T-helper 2 cell treated with Interferon-gamma antibody and Interleukin-4, amounts not matched to agents 5 μg/mL and 100 μg/mL, for 36 hours (primary cell): Measurements from ENCODE around the gene STARD8.

ENCODE experiments used
- DNase-seq: peaks from one replicate; pipeline ENCODE4 v3.0.0; 2021; ENCODE audit warnings: low spot score
- H3K27ac Mint-ChIP-seq: one replicate; pipeline ENCODE4 v1.8.0; 2021; ENCODE audit warnings: mild to moderate bottlenecking, mixed read lengths
- H3K27me3 Mint-ChIP-seq: one replicate; pipeline ENCODE4 v1.8.0; 2021; ENCODE audit warnings: low read depth, mixed read lengths
- H3K36me3 Mint-ChIP-seq: one replicate; pipeline ENCODE4 v1.8.0; 2021; ENCODE audit warnings: low read depth, mixed read lengths
- H3K4me1 Mint-ChIP-seq: one replicate; pipeline ENCODE4 v1.8.0; 2021; ENCODE audit warnings: low read depth, mixed read lengths
- H3K4me3 Mint-ChIP-seq: one replicate; pipeline ENCODE4 v1.8.0; 2022; ENCODE audit warnings: mild to moderate bottlenecking, moderate library complexity, mixed read lengths
- H3K9me3 Mint-ChIP-seq: one replicate; pipeline ENCODE4 v1.8.0; 2021; ENCODE audit warnings: mixed read lengths

STARD8 gene

GRCh38 chrX:68705986-68706385, 58.5 kb downstream of the STARD8 start:
- H3K36me3 Mint-ChIP-seq: no peaks in the 10 kb centered on the region
- no peak for DNase-seq
- no peaks in the 10 kb centered on the region for H3K9me3 Mint-ChIP-seq
- no peaks in the 10 kb centered on the region for H3K27me3 Mint-ChIP-seq
- no peak overlapping the region for H3K4me3 Mint-ChIP-seq
- peaks cover 1% of the 10 kb centered on the region for H3K4me1 Mint-ChIP-seq
- no peak overlapping the region for H3K27ac Mint-ChIP-seq

DNA sequence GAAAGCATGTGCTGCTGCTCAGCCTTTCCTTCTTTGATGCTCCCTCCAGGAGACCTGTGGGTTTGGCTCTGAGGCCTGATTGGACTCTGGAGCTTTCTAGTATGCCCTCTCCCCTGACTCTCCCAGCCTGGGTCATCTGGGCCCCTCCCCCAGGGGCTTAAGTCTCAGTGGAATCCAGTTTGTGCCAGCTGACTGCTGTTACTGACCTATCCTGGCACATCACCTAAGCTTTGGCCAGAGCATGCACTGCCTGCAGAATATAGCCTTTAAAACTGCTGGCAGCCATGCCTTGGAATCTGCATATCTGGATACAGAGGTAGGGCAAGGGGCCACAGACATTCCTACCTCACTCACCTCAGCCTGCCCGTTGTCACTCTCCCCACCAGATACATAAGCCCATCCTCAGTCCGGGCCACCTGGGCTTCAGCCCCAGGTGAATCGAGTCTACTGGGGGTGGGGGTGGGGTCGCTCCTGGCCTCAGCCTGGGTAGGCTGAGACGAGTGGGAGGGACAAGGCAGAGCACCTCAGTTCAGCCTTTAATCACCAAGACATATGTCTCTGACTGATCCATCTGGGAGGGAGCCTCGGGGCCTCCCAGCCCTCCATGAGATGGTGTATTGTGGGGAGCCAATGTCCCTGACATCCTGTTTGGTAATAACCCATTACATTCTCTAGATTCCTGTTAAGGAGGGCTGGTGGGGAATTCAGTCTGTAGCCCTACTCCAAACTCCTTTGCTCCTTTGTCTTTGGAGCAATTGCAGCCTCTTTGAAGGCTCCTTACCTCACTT, 61.2 kb downstream of the STARD8 start:
- no peak for DNase-seq
- no peaks in the 10 kb centered on the region for H3K9me3 Mint-ChIP-seq
- H3K36me3 Mint-ChIP-seq: no peaks in the 10 kb centered on the region
- no peaks in the 10 kb centered on the region for H3K4me1 Mint-ChIP-seq
- H3K4me3 Mint-ChIP-seq: no peak overlapping the region
- no peak overlapping the region for H3K27ac Mint-ChIP-seq
- no peaks in the 10 kb centered on the region for H3K27me3 Mint-ChIP-seq

GRCh38 chrX:68710870-68711576, 63.6 kb downstream of the STARD8 start:
- no peak for DNase-seq
- Mint-ChIP-seq H3K4me3 (no peak overlapping the region), H3K27me3 (no peaks in the 10 kb centered on the region), H3K36me3 (no peaks in the 10 kb centered on the region), H3K9me3 (no peaks in the 10 kb centered on the region), H3K4me1 (no peaks in the 10 kb centered on the region), H3K27ac (no peak overlapping the region)

DNA sequence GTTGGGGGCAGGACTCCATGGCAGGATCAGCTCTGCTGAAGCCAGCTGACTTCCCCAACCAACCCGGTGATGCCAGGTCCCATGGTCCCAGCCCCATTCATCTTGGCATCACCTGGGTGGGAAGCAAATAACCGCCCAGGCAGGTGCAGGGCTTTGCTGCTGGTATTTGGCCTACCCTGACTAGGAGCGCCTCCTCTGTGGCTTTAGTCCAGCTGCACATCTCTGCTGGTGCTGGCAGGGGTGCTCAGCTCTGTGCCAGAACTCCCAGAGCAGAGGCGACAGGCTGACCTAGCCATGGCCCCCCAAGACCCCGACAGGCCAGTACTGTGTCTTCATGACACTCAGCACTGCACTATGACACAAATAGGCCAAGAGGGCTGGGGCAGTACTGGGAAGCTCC, 64.4 kb downstream of the STARD8 start:
- Mint-ChIP-seq H3K4me1 (no peaks in the 10 kb centered on the region), H3K27ac (no peak overlapping the region), H3K36me3 (no peaks in the 10 kb centered on the region), H3K9me3 (no peaks in the 10 kb centered on the region), H3K27me3 (no peaks in the 10 kb centered on the region), H3K4me3 (no peak overlapping the region)
- DNase-seq: no peak

- H3K36me3 Mint-ChIP-seq: no peaks in the 10 kb centered on the region
- no peaks in the 10 kb centered on the region for H3K27me3 Mint-ChIP-seq
- H3K4me3 Mint-ChIP-seq: no peak overlapping the region
- no peak overlapping the region for H3K27ac Mint-ChIP-seq
- no peaks in the 10 kb centered on the region for H3K4me1 Mint-ChIP-seq
- no peaks in the 10 kb centered on the region for H3K9me3 Mint-ChIP-seq
- DNase-seq: no peak
These were observed 67.4 kb downstream of the STARD8 start for GRCh38 chrX:68714856-68715255.

GRCh38 chrX:68717196-68717595, 69.7 kb downstream of the STARD8 start:
- no peaks in the 10 kb centered on the region for H3K27me3 Mint-ChIP-seq
- H3K4me3 Mint-ChIP-seq: no peak overlapping the region
- no peaks in the 10 kb centered on the region for H3K9me3 Mint-ChIP-seq
- no peaks in the 10 kb centered on the region for H3K4me1 Mint-ChIP-seq
- H3K27ac Mint-ChIP-seq: no peak overlapping the region
- DNase-seq: no peak
- no peaks in the 10 kb centered on the region for H3K36me3 Mint-ChIP-seq

GRCh38 chrX:68717663-68718442, 70.4 kb downstream of the STARD8 start:
- H3K9me3 Mint-ChIP-seq: no peaks in the 10 kb centered on the region
- no peak overlapping the region for H3K4me3 Mint-ChIP-seq
- H3K36me3 Mint-ChIP-seq: no peaks in the 10 kb centered on the region
- no peak for DNase-seq
- H3K4me1 Mint-ChIP-seq: no peaks in the 10 kb centered on the region
- H3K27ac Mint-ChIP-seq: no peak overlapping the region
- H3K27me3 Mint-ChIP-seq: no peaks in the 10 kb centered on the region

DNA sequence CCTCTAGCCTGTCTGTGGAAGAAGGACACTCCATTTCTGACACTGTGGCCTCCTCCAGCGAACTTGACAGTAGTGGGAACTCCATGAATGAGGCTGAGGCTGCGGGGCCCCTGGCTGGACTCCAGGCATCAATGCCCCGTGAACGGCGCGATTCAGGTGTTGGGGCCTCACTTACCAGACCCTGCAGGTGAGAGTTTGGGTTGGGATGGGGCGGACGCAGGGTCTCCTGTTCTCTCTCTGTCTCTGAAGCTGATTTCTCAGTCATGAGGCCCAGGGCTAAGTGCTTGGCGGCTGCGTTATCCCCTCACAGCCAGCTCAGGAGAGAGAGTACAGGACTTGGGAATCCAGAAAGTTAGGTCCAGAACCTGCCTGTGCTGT, 71.0 kb downstream of the STARD8 start:
- H3K4me1 Mint-ChIP-seq: no peaks in the 10 kb centered on the region

GRCh38 chrX:68719181-68719903, 71.9 kb downstream of the STARD8 start:
- Mint-ChIP-seq H3K4me1 (no peaks in the 10 kb centered on the region), H3K9me3 (no peaks in the 10 kb centered on the region), H3K4me3 (no peak overlapping the region), H3K27me3 (no peaks in the 10 kb centered on the region), H3K36me3 (no peaks in the 10 kb centered on the region), H3K27ac (no peak overlapping the region)
- DNase-seq: no peak

More for the DNA sequence above, 71.0 kb downstream of the STARD8 start:
- Mint-ChIP-seq H3K36me3 (no peaks in the 10 kb centered on the region), H3K4me3 (no peak overlapping the region), H3K9me3 (no peaks in the 10 kb centered on the region), H3K27me3 (no peaks in the 10 kb centered on the region), H3K27ac (no peak overlapping the region)
- DNase-seq: no peak

DNA sequence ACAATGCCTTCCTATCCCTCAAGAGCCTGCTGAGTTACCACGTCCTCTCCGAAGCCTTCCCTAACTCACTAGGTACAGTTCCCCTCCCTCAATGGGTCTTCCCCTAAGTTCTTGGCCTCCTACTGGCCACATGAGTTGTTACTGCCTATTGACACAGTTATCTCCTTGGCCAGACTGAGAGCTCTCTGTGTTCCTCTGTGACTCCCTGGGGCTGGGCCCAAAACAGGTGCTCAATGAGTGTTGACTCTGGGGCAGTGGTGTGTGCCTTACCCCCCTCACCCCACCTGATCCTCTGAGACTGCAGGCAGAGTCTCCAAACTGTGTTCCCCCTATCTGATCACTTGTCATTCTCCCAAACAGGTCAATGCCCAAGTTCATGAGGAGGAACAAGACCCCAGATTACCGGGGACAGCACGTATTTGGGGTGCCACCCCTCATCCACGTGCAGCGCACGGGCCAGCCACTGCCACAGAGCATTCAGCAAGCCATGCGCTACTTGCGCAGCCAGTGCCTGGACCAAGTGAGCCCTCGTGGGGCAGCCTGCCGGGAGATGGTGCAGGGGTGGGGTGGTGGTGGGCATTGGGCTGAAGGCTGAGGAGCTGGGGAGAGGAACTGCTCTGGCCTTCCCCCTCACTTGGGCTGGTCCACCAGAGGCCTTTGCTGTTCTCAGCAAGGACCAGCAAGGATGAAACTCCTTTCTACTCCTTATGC, 72.6 kb downstream of the STARD8 start:
- no peak for DNase-seq
- Mint-ChIP-seq H3K36me3 (no peaks in the 10 kb centered on the region), H3K27ac (no peak overlapping the region), H3K9me3 (no peaks in the 10 kb centered on the region), H3K4me3 (no peak overlapping the region), H3K27me3 (no peaks in the 10 kb centered on the region), H3K4me1 (no peaks in the 10 kb centered on the region)

GRCh38 chrX:68720851-68721250, 73.4 kb downstream of the STARD8 start:
- Mint-ChIP-seq H3K27me3 (no peaks in the 10 kb centered on the region), H3K4me3 (no peak overlapping the region), H3K9me3 (no peaks in the 10 kb centered on the region), H3K4me1 (no peaks in the 10 kb centered on the region), H3K36me3 (no peaks in the 10 kb centered on the region), H3K27ac (no peak overlapping the region)
- no peak for DNase-seq

- H3K27me3 Mint-ChIP-seq: no peaks in the 10 kb centered on the region
- no peak overlapping the region for H3K27ac Mint-ChIP-seq
These were observed 74.1 kb downstream of the STARD8 start for GRCh38 chrX:68721546-68721945.

More at GRCh38 chrX:68721546-68721945, 74.1 kb downstream of the STARD8 start:
- Mint-ChIP-seq H3K9me3 (no peaks in the 10 kb centered on the region), H3K4me3 (no peak overlapping the region), H3K36me3 (no peaks in the 10 kb centered on the region), H3K4me1 (no peaks in the 10 kb centered on the region)
- no peak for DNase-seq
